ENCODE results near the gene RAD17.
A peak's percentile ranks its signal among the peaks of the same experiment; 100 is the strongest.
"Not testable (repeated sequence)": the region's sequence is repeated elsewhere in the genome, so short reads cannot be mapped to it uniquely, and the experiment has no call there.

The RAD17 gene

DNA sequence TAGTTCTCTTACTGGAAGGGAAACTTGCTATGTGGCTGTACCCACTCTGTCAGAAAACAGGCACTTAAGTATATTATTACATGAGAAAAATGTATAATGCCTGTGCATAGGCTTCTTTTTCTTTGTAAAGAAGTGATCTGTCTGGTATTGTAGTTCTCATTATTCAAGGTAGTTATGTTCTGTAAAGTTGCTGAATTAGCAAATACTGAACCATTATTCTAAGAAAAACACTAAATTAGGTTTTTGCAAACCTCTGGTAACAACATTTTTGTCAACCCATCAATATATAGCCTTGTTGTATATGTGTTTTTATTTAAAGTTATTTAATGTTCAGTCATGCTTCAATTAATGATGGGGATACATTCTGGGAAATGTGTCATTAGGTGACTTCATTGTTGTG, 8.8 kb downstream of the RAD17 start:
- no peak for DNase-seq

DNA sequence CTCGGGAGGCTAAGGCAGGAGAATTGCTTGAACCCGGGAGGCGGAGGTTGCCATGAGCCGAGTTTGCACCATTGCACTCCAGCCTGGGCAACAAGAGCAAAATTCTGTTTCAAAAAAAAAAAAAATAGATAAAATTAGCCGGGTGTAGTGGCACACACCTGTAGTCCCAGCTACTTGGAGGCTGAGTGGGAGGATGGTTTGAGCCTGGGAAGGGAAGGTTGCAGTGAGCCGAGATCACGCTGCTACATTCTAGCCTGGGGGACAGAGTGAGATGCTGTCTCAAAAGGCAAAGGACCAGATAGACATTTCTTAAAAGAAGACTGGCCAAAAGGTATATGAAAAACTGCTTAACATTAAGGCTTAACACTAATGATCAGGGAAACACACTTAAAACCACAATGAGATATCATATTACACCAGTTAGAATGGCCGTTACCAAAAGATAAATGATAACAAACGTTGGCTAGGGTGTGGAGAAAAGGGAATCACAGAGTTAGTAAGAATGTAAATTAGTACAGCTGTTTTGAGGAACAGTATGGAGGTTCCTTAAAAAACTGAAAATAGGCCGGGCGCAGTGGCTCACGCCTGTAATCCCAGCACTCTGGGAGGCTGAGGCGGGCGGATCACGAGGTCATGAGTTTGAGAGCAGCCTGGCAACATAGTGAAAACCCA, 35.2 kb downstream of the RAD17 start:
- peak; percentile 85 for DNase-seq

DNA sequence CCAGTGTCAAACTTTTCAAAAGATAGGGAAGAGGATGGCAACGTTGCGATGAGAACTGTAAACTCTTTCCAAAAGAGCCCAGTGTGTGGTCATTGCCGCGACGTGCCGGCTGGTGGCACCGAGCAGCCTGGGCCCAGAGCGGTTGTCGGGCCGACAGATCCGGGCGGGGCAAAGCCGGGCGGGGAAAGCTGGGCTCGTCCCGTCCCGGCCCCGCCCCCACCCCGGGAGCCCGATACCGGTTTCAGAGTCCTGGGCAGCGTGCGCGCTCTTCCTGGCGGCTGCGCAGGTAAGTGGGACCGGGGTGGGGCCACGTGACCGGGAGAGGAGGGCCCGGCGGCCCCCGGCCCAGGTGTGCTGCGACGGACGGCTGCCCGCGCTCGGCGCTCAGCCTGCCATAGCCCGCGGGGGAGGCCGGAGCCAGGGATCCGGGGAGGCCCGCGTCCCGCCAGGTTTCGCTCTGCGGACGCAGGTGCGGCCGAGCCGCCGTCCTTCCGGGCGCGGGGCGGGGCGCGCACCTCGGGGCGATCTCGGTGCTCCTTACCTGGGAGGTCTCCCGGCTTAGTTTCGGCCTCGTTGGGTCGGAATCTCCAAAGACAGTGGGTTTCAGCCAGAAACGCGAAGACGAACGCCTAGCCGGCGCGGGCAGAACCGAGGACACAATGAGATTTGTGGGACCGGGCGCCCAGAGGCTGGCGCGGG, 45.4 kb downstream of the RAD17 start, which contains the start of gene MARVELD2:
Gene MARVELD2, plus strand, starts transcription at position 232 of the 699 bp plus-strand sequence. CDS start 4,270 bp downstream, outside the sequence.
- no peak for DNase-seq

DNA sequence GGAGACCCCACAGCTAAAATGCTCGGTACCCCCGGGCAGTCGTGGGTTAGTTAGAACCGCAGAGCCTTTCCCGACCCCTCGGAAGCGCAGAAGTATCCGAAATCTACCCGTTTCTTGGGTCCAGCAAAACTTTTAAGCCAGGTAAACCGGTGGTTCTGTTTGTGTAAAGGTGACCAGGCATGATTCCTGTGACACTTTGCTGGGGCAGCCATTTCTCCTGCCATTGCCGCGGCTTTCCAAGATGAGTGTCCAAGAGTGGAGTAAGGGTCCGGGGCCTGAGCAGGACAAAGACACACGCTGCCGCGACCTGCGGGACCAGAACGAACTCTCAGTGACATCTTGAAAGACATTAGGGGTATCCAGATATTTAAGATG, 46.0 kb downstream of the RAD17 start:
- DNase-seq, result no peak

DNA sequence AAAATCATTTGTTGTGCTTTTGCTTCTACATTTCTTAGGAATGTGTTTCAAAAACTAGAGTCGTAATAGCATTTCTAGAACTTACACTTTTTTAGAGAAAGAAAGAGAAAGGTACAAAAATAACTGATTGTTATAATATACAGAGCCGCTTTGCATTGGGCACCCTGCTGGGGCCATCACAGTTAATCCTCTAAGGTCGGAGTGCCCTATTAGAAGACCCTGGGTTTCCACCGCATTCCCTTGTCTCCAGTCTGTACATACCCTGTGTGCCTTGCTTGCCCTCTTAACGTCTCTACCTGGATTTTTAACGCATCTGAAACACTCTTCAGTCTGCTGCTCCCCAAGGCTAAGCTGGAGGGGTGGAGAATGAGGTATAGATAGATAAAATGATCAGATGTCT, 46.6 kb downstream of the RAD17 start:
- no peak for DNase-seq

DNA sequence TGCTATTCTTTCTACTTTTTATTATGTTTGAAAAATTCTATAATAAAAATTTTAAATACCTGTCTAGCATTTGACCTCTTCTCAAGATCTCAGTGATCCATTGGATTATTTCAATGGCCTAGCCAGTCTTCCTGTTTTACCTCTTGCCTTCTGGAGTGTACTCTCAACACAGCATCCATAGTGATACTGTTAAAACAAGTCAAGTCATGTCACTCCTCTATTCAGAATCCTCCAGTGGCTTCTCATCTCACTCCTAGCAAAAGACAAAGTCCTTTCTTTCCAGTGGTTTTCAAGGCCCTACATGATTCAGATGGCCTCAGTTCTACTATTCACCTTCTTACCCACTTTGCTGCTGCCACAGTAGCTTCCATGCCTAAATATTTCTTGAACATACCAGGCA, 47.1 kb downstream of the RAD17 start:
- DNase-seq, result no peak

DNA sequence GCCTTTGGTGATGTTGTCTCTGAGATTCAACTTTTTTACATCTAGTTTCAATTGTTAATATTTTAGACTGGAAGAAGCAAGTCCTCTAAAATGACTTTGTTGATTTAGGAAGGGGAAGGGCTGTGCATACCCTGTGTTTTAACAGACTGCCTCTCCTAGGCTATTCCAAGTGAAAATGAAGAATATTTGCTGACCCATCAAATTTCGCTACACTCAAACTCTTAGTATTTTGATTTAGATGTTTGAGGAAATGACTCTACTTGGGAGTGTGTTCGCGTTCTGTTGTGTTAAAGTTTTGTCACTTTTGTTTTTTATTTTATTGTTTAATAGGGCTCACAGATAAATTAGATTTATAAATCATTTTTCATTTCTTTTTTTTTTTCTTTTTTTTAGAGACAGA, 48.9 kb downstream of the RAD17 start:
- DNase-seq, result no peak

DNA sequence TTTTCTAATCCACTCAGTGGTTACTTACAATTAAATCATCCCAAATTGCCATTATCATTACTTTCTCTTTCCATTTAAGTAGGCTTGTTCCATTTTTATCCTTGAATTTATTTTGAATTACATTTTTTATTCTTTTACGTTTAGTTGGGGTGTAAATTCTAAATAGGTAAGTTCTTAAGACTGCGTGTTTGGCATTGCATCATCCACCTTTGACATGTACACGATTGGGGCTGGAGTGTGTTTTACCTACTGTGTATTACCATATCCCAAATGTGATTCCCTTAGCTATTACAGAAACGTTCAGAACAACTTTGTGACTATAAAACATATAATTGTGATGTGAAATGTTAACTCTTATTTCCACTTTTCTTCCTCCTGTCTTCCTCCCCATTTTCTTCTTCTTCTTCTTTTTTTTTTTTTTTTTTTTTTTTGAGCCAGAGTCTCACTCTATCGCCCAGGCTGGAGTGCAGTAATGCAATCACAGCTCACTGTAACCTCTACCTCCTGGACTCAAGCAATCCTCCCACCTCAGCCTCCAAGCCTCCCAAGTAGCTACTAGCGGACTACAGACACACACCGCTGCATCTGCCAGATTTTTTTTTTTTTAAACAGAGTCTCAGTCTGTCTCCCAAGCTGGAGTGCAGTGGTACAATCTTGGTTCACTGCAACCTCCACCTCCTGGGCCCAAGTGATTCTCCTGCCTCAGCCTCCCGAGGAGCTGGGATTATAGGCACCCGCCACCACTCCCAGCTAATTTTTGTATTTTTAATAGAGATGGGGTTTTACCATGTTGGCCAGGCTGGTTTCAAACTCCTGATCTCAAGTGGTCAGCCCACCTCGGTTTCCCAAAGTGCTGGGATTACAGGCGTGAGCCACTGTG, 62.0 kb downstream of the RAD17 start:
- peak; percentile 14 for DNase-seq

DNA sequence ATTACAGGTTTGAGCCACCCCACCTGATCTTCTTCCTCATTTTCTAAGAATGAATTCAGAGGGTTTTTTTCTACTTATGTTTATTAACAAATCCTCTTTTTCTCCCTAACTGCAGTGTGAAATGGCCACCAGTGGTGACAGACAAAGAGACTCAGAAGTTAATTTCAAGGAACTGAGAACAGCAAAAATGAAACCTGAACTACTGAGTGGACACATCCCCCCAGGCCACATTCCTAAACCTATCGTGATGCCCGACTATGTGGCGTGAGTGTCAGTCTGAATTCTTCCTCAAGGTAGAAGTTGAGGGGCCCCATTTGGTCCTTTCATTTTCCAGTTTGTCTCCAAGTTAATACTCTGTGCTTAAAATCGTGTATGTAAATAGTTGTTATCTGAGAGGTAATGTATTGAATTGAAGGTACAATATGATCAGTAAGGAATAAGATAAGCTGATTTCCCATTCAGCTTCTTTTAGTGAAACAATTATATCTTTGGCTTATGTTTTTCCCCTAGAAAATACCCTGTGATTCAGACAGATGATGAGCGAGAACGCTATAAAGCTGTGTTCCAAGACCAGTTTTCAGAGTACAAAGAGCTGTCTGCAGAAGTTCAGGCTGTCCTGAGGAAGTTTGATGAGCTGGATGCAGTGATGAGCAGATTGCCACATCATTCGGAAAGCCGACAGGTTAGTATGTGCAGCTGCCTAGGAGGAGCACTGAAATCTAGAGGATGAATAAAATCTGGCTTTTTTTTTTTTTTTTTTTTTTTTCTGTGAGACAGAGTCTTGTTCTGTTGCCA, 63.0 kb downstream of the RAD17 start:
- no peak for DNase-seq

DNA sequence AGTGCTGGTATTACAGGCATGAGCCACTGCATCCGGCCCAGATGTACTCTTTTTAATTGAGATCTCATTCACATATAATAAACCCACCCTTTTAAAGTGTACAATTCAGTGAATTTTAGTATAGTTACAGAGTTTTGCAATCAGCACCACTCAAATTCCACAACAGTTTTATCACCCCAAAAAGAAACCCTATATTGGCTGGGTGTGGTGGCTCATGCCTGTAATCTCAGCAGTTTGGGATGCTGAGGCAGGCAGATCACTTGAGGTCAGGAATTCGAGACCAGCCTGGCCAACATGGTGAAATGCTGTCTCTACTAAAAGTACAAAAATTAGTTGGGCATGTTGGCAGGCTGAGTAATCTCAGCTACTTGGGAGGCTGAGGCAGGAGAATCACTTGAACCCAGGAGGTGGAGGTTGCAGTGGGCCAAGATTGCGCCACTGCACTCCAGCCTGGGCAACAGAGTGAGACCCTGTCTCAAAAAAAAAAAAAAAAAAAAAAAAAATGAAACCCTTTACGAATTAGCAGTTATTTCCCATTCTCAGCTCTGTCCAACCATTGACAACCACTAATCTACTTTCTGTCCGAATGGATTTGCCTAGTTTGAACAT, 65.8 kb downstream of the RAD17 start:
- DNase-seq, result not testable (repeated sequence)

DNA sequence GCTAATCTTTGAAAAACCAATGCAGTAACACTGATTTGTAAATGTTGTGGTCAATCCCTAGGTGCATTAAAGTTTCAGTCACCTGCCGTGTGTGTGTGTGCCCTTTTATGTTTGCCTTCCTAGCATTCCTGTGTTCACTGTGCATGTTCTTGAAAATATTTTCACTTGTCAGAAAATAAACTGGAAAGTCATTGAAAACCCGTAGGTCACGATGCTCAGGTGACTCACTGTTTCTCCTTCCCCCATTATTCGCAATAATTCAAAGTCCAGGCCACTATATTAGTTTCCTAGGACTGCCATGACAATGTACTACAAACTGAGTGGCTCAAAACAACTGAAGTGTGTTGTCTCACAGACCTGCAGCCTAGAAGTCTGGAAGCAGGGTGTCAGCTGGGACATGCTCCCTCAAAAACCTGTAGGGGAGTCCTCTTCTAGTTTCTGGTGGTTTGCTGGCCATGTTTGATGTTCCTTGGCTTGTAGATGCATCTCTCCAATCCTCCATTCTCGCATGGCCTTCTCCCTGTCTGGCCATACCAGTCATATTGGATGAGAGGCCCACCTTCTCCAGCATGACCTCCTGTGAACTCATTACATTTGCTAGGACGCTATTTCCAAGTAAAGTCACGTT, 74.6 kb downstream of the RAD17 start:
- no peak for DNase-seq

DNA sequence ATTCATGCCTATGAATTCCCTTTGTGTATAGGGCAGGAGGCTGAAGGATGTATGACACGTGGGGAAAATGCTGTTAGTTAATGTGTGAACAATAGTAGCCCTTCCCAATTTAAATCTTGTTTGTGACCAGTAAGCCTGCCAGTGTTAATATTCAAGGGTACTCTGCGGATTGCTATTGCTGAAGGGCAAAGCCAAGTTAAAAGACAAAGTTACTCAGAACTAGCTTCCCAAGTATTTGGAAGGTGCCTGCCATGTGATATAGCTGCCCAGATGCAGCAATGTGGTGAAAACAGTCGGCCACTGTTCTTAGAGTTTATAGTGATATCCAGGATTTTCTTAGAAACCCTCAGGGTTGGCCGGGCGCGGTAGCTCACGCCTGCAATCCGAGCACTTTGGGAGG, 79.9 kb downstream of the RAD17 start:
- DNase-seq, result no peak

DNA sequence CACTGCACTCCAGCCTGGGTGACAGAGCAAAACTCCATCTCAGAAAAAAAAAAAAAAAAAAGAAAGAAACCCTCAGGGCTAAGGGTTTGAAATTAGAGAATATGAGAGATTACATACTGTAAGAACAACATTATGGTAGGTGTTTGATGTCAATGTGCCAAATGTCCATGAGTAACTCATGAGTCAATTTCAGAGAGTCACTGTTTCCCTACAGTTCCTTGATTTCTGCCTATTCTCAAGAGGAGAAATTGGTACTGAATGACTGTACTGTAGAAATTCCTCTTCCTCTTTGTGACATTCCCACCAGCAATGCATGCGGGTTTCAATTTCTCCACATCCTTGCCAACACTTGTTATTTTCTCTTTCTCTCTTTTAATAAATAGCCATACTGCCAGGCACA, 80.5 kb downstream of the RAD17 start:
- DNase-seq, result no peak

DNA sequence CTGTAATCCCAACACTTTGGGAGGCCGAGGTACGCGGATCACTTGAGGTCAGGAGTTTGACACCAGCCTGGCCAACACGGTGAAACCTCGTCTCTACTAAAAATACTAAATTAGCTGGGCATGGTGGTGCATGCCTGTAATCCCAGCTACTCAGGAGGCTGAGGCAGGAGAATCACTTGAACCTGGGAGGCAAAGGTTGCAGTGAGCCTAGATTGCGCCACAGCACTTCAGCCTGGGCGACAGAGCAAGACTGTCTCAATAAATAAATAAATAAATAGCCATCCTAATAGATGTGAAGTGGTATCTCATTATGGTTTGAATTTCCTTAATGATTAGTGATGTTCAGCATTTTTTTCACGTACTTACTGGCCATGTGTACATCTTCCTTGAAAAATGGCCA, 80.9 kb downstream of the RAD17 start:
- not testable (repeated sequence) for DNase-seq

DNA sequence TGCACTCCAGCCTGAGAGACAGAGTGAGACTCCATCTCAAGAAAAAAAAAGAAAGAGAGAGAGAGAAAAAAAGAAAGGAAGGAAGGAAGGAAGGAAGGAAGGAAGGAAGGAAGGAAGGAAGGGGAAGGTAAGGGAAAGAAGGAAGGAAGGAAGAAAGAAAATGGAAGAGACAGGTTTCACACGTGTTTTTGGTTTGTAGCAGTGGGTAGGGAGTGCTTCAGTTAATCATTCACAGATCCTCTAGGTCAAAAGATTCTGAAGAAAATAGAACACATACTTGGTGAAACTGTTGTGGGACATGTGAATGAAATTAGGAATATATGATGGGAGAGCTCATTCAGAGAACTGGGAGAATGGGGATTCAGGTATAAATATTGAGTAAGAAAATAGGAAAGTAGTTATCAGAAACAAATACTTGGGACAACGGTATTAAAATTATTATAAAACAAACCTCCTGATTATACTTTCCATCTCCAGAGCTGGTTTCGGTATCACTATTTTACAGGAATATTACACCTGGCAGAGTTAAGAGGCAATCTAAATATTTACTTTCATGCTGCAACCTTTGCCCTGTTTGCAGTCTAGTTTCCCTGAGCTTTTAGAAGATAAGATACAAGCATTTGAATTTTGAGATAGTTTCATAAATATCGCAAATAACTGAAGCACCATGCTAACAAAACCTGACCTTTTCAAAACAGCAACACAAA, 82.5 kb downstream of the RAD17 start:
- no peak for DNase-seq

DNA sequence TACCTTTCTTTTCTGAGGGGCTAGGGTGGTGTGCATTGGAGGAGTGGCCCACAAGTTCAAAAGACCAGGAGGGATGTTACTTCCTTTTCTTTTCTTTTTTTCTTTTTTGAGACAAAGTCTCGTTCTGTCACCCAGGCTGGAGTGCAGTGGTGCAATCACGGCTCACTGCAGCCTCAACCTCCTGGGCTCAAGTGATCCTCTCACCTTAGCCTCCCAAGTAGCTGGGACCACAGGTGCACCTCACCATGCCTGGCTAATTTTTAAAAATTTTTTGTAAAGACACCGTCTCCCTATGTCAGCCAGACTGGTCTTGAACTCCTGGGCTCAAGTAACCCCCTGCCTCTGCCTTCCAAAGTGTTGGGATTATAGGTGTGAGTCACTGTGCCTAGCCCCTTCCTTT, 83.9 kb downstream of the RAD17 start:
- not testable (repeated sequence) for DNase-seq

DNA sequence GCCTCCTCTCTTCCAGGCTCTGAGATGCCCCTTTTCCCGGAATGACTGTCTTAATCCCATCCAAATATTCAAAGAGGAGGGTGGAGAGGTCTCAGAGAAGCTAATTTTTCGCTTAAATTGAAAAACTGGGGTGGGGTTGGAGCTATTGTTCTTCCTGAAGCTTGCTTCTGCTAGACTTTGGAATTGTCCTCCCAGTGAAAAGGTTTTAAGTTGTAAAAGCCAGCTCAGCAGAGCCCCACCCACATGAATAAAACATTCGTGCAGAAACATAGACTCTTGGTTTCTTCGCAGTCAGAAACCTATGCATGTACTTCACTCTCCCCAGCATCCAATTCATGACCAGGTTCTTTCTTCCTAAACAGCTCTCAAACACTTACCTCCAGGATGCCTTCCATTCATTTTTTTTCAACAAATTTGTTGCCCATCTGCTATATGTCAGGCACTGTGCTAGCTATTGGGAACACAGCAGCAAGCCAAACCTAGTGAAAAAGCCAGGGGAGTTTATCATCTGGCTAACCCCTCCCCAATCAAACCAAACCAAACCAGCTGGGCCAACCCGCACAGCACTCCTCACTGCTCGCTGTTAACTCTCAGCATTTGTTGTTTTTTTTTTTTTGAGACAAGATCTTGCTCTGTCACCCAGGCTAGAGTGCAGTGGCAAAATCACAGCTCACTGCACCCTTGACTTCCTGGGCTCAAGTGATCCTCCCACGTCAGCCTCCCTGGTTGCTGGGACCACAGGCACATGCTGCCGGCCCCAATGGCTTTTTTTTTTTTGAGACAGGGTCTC, 85.0 kb downstream of the RAD17 start:
- peak; percentile 69 for DNase-seq

DNA sequence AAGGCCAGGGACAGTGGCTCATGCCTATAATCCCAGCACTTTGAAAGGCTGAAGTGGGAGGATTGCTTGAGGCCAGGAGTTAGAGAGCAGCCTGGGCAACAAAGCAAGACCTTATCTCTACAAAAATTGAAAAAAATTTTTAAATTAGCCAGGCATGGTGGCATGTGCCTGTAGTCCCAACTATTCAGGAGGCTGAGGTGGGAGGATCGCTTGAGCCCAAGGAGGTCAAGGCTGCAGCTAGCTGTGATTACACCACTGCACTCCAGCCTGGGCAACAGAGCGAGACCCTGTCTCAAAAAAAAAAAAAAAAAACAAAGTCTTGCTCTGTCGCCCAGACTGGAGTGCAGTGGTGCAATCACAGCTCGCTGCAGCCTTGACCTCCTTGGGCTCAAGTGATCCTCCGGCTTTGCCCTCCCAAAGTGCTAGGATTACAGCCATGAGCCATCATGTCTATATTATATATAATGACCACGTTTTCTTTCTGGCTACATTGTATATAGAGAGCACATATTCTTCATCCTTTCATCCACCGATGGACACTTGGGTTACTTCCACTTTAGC, 85.9 kb downstream of the RAD17 start:
- DNase-seq, result not testable (repeated sequence)

DNA sequence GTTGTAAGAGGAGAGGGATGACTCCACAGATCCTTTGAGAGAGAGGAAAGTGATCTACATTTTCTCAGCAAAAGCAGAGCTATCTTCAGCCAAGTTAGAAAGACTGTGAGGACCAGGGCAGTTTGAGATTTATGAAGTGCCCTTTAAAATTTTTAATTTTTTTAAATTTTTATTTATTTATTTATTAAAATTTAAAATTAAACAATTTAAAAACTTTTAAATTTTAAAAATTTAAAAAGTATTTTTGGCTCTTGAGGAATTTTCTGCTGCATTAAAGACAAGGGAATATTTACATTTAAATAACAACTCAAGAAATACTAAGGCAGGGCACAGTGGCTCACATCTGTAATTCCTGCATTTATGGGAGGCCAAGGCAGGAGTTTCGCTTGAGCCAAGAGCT, 92.6 kb downstream of the RAD17 start:
- DNase-seq, result no peak

Measured in OCI-M1 (cell line).